GM18505 (cell line): ENCODE results near the gene ADAM10.
"Not testable (repeated sequence)": the region's sequence is repeated elsewhere in the genome, so short reads cannot be mapped to it uniquely, and the experiment has no call there.

Source experiments
- ATAC-seq: cut with Tn5 transposase; IDR thresholded peaks from one replicate; pipeline ENCODE4 v1.9.1; 2021; ENCODE audit not compliant: unreplicated experiment
- POLR2A ChIP-seq: IDR thresholded peaks from 4 replicates; pipeline ENCODE4 v1.6.1; 2011; ENCODE audit warnings: borderline replicate concordance; ENCODE audit not compliant: insufficient read depth, insufficient read length; ENCODE audit errors: extremely low read depth

ADAM10 gene

GRCh38 chr15:58611731-58612676 lies 137.5 kb downstream of the ADAM10 start:
- no peak for ATAC-seq
- no peak for TF ChIP-seq POLR2A

- TF ChIP-seq POLR2A: no peak
- no peak for ATAC-seq
These were observed 140.8 kb downstream of the ADAM10 start for GRCh38 chr15:58608711-58609110.

- no peak for TF ChIP-seq POLR2A
- ATAC-seq: no peak
These were observed 141.3 kb downstream of the ADAM10 start for GRCh38 chr15:58608129-58608590.

DNA sequence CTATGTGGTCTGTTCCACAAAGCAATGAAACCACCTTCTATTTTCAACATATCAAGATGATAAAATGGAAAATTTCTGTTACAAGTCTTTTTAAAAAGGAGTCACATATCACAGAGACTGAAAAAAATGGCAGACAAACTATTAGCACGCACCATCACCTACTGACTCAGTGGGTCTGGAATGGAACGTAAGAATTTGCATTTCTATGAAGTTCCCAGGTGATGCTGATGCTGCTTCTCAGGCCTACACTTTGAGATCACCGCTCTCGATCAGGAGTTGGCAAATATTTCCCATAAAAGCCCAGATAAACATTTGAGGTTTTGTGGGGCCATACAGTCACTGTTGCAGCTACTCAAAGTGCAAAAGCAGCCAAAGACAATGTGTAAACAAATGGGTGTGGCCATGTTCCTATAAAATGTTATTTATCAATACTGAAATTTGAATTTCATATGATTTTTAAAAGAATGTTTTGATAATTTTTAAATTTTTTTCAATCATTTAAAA lies 142.9 kb downstream of the ADAM10 start:
- no peak for ATAC-seq
- no peak for TF ChIP-seq POLR2A

DNA sequence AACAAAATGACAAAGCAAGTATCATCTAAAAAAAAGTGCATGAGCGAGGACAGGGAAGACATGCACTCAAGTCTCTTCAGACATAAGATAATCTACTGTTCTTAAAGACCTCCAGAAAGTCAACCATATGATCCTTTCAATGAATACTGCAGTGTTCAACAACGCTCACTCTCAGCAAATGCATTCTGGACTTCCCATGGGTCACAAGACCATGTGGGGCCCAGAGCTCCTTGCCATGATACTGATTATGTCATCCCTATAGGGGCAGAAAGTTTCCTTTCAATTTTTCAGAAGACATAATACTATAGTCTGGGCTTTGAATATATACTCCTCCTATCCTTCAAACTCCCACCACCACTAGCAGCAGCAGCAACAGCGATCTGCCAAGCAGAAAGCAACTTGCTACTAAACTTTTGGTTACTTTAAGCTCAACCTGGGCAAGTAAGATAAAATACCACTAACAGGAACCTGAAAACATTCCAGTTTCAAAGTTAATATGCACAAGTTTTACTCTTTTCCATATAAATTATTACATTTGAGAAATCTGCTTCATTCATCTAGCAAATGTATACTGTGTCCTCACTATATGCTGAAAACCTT lies 143.5 kb downstream of the ADAM10 start:
- TF ChIP-seq POLR2A: no peak
- ATAC-seq: no peak

GRCh38 chr15:58604455-58604923 lies 145.0 kb downstream of the ADAM10 start:
- no peak for ATAC-seq
- TF ChIP-seq POLR2A: no peak

DNA sequence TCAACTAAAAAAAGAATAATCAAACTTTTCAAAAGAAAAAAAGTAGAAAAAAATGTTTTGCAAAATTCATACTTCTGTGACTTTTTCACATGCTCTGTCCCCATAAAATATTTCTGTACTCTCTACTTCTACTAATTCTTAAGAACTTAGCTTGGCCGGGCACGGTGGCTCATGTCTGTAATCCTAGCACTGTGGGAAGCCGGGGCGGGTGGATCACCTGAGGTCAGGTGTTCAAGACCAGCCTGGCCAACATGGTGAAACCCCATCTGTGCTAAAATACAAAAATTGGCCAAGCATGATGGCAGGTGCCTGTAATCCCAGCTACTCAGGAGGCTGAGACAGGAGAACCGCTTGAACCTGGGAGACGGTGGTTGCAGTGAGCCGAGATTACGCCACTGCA lies 145.6 kb downstream of the ADAM10 start:
- ATAC-seq: not testable (repeated sequence)

DNA sequence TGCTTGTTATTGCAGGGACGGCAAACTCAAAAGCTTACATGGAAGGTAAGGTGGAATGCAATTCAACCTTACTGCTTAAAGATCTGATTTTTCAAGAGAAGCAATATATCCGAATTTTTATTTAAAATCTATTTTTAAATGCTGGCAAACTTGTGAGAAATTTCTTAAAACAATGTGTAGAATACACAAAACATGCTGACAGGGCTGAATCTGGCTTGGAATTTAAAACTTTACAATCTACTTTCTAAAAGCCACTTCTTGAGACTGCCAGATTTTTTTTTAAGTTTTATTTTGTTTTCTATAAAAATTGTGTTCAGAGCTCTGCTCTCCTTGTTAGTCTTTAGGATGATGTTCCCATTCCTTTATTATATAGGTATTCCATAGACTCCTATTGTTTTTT lies 146.7 kb downstream of the ADAM10 start:
- no peak for ATAC-seq
- TF ChIP-seq POLR2A: no peak

GRCh38 chr15:58598829-58599210 lies 150.7 kb downstream of the ADAM10 start:
- no peak for ATAC-seq
- no peak for TF ChIP-seq POLR2A

GRCh38 chr15:58597943-58598828 lies 151.3 kb downstream of the ADAM10 start:
- no peak for TF ChIP-seq POLR2A
- ATAC-seq: no peak

GRCh38 chr15:58595516-58596263 lies 153.8 kb downstream of the ADAM10 start:
- no peak for TF ChIP-seq POLR2A
- no peak for ATAC-seq

DNA sequence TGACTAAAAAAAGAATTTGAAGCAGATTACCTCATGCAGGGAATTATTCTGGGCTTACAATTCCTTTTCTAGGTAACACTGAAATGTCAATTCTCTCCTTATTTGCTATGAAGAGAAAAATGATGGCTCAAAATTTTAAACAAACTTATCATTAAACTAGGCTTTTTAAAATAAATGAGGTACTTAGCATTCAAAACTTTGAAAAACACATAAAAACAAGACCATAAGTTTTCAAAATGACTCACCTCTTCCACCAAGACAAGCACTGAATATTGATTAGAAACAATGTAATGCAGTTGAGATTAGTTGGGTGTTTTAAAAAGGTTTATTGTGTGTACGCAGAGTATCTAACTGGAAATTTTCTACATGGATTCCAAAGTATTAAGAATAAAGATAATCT lies 154.6 kb downstream of the ADAM10 start:
- TF ChIP-seq POLR2A: no peak
- ATAC-seq: no peak

DNA sequence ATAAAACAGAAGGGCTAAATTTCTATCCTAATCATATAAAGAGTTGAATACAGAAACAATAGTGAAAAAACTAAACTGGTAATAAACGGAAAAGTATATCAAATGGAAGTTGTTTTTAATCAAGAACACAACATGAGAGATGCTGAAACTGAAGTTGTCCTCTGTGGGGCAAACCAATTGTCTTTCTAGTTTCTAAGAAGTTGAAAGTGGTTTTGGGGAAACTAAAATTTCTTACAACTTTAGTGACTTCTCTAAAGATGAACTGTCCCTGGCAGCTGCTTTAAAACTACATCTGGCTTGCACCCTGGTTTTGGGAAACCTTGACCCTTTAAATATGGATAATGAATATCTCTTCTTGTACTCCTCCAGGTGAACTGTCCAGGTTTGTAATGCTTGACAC lies 155.6 kb downstream of the ADAM10 start:
- no peak for TF ChIP-seq POLR2A
- no peak for ATAC-seq

DNA sequence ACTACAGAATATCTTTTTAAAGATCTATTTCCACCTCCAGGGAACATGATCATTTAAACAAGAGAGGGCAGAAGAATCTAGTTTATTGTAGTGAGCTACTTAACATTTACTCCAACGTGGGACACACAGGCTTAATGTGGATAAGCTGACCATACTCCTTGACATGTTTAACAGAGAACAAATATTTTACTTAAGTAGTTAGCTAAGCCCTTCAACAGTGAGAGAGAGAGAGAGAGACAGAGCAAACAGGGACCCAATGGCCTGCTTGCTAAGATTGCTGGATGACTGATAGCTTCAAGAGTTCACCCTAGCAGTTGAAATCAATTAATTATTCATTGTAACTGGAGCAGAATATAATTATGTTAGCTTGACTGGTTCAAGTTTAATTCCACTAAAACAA lies 158.6 kb downstream of the ADAM10 start:
- ATAC-seq: no peak

More for the DNA sequence above, 158.6 kb downstream of the ADAM10 start:
- no peak for TF ChIP-seq POLR2A
